ENCODE measurements around the gene HPGDS. TPM values are rescaled to one million over a fixed set of nuclear protein-coding genes. Genes with fewer than 3 reads are reported as not detected.

HPGDS gene
- total RNA-seq, 4 donors from 2014 or later: 0.47 to 2.0 (median 1.8) TPM

DNA sequence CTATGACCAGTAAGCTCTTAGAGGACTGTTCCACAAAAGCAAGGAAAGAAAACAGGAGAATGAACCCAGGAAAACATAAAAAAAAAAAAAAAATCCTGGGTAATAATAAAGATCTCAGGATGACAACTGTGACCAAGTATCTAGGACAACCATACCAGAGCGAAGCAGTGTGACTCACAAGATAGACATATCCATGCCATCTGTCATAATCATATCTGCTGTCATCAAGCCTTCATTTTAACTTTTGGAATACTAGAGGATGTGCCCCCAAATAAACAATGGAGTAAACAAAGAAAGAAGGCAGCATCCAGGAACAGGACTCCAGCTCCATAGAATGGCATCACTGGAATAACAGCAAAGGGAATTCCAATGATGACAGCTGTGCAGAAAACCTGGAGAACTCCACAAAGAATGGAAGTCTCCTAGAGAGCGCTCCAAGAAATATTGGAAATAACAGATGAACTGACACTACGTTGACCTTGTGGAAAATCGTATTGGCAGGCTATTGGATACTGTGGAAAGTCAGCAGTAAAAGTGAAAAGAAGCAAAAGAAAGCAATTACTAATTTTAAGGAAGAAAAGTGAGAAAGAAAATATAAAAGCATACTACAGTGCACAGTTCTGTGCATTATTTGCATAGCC, 35.3 kb downstream of the HPGDS start:
- H3K9me3 ChIP-seq: no peaks in the 10 kb centered on the region
- H3K4me1 ChIP-seq: no peaks in the 10 kb centered on the region
- ATAC-seq: no peak
- 85 to 89% methylated on average over 3 to 4 of the region's 4 CpGs for WGBS, 2 donors (ENCODE audit: low coverage in 1 of 2)
- TF ChIP-seq EP300 (IDR thresholded peaks at IDR 0.05): no peak
- no peak overlapping the region for H3K4me3 ChIP-seq
- H3K27me3 ChIP-seq: no peaks in the 10 kb centered on the region
- no peak overlapping the region for H3K27ac ChIP-seq
- H3K36me3 ChIP-seq: no peaks in the 10 kb centered on the region

DNA sequence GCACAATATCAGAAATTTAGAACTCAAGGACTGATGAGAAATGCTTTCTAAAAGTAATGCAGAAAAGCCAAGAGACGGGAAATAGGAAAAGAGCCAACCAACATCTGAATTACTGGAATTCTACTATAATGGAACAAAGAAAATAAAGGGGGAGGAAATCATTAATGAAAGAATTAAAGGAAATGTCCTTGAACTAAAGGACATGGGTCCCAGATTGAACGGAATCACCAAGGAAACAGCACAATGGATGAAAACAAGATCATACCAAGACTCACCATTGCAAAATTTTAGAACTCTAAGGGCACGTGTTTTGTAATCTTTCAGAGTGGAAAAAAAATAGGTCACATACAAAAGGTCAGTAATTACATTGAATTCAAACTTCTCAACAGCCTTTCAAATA, 35.9 kb downstream of the HPGDS start:
- 40 to 58% methylated on average over 3 of the region's 3 CpGs for WGBS, 2 donors (ENCODE audit: low coverage in 1 of 2)
- TF ChIP-seq POLR2A (IDR thresholded peaks at IDR 0.05) (no peak), EP300 (IDR thresholded peaks at IDR 0.05) (no peak), POLR2AphosphoS5 (IDR thresholded peaks at IDR 0.05) (no peak)
- TF ChIP-seq, protein P1, sequence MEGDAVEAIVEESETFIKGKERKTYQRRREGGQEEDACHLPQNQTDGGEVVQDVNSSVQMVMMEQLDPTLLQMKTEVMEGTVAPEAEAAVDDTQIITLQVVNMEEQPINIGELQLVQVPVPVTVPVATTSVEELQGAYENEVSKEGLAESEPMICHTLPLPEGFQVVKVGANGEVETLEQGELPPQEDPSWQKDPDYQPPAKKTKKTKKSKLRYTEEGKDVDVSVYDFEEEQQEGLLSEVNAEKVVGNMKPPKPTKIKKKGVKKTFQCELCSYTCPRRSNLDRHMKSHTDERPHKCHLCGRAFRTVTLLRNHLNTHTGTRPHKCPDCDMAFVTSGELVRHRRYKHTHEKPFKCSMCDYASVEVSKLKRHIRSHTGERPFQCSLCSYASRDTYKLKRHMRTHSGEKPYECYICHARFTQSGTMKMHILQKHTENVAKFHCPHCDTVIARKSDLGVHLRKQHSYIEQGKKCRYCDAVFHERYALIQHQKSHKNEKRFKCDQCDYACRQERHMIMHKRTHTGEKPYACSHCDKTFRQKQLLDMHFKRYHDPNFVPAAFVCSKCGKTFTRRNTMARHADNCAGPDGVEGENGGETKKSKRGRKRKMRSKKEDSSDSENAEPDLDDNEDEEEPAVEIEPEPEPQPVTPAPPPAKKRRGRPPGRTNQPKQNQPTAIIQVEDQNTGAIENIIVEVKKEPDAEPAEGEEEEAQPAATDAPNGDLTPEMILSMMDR (IDR thresholded peaks at IDR 0.05): no peak
- Histone ChIP-seq H3K27ac (no peak overlapping the region), H3K36me3 (no peaks in the 10 kb centered on the region), H3K4me3 (no peak overlapping the region), H3K9me3 (no peaks in the 10 kb centered on the region), H3K4me1 (no peaks in the 10 kb centered on the region), H3K27me3 (no peaks in the 10 kb centered on the region)
- no peak for ATAC-seq

DNA sequence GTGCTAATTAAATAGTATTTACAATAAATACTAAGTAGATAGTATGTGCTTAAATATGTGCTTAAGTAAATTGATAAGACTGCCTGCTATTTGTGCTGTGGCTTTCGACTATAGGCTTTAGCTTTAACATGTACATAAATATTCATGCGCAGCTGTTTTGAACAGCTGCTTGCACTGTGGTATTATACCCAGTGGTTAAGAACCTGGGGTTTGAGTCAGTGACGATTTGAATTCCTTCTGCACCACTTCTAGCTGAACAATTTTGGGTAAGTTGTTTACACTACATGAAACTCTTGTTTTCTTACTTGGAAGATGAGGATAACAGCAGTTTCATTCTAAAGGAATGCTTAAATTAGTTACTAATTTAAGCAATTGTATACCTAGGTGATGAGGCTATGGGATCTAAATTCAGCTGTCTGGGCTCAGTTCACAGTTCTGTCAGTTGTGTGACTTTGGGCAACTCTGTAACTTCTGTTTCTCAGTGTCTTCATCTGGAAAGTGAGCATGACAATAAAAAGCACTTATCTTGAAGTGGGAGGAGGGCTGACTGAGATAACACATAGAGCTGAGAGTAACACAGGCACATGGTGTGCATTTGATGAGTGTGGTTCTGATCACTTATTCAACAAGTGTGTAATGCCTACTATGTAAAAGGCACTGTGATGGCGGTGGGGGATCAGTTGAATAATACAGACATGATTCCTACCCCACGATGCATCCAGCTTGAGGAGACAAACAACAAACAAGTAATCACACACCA, 37.0 kb downstream of the HPGDS start:
- Histone ChIP-seq H3K27me3 (no peaks in the 10 kb centered on the region), H3K27ac (no peak overlapping the region), H3K4me3 (no peak overlapping the region), H3K4me1 (no peaks in the 10 kb centered on the region), H3K9me3 (no peaks in the 10 kb centered on the region), H3K36me3 (no peaks in the 10 kb centered on the region)
- TF ChIP-seq POLR2AphosphoS5 (IDR thresholded peaks at IDR 0.05) (no peak), POLR2A (IDR thresholded peaks at IDR 0.05) (no peak), EP300 (IDR thresholded peaks at IDR 0.05) (no peak)
- TF ChIP-seq, protein P1 (IDR thresholded peaks at IDR 0.05): no peak
- 76 to 83% methylated on average over 4 to 5 of the region's 5 CpGs for WGBS, 2 donors (ENCODE audit: low coverage in 1 of 2)
- ATAC-seq: no peak

DNA sequence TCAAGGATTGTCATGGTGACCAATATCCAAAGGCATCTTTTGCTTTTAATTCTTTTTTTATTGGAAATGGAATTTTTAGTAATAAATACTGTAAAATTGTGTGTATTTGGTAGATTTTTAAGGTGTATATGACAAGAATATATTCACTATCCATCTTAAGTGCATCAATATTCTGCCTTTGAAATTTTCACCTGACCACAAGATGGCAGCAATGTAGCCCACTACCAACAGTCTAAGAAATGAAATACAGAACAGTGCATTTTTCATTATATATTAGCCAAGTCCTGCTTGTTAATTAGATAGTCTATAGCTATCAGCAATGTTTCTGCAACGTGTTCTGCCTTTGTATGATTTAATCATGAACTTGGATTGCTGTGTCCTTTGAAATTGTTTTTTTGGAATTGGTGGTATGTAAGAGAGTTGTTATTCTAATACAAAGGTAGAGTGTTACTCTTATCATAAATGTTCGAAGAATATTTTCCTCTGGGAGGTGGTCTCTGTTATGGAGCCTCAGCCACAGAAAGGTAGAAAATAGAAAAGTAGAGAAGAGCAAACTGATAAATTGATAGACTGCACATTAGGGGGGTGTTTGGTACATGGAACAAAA, 38.2 kb downstream of the HPGDS start:
- Histone ChIP-seq H3K27ac (no peak overlapping the region), H3K9me3 (no peaks in the 10 kb centered on the region), H3K4me3 (no peak overlapping the region), H3K4me1 (no peaks in the 10 kb centered on the region), H3K27me3 (no peaks in the 10 kb centered on the region), H3K36me3 (no peaks in the 10 kb centered on the region)
- ATAC-seq: no peak
- TF ChIP-seq POLR2AphosphoS5 (IDR thresholded peaks at IDR 0.05): no peak
- TF ChIP-seq, protein P1 (IDR thresholded peaks at IDR 0.05): peak in 3 of 4 experiments; percentile 27 to 51 (median 34)
- WGBS, 2 donors (ENCODE audit: low coverage in 1 of 2): 36 to 45% methylated on average over 2 of the region's 2 CpGs

DNA sequence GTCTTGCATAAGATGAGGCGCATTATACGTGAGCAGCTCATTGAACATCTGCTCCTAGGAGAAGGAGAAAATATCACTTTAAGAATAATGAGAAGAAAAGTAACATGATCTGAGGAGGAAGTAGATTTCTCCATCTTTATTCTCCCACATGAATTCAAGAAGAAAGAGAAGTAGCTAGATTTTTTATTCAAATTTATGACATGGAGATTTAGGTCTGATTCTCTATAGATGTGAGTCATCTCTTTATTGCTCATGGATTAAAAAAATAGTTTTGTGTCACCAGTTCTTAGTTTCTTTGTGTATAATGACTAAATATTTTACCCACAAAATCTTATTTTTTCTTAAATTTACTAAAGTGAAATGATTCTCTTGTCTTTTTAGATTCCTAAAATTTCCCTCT, 40.4 kb downstream of the HPGDS start:
- ATAC-seq: no peak
- no peaks in the 10 kb centered on the region for H3K9me3 ChIP-seq
- no peaks in the 10 kb centered on the region for H3K4me1 ChIP-seq
- no peak overlapping the region for H3K27ac ChIP-seq
- no peak overlapping the region for H3K4me3 ChIP-seq
- no peaks in the 10 kb centered on the region for H3K27me3 ChIP-seq
- TF ChIP-seq POLR2AphosphoS5 (IDR thresholded peaks at IDR 0.05) (no peak), POLR2A (IDR thresholded peaks at IDR 0.05) (no peak), EP300 (IDR thresholded peaks at IDR 0.05) (no peak)
- TF ChIP-seq, protein P1 (IDR thresholded peaks at IDR 0.05): no peak
- 89 to 100% methylated on average over 2 of the region's 2 CpGs for WGBS, 2 donors (ENCODE audit: low coverage in 1 of 2)
- no peaks in the 10 kb centered on the region for H3K36me3 ChIP-seq
